NCI-H82 (cell line): Measurements from ENCODE around the gene DHRS12.
A peak's percentile ranks its signal among the peaks of the same experiment; 100 is the strongest.

Experiments
- DNase-seq: peaks from one replicate; lab custom pipeline; 2025; lab: John Stamatoyannopoulos, UW

DHRS12 gene

DNA sequence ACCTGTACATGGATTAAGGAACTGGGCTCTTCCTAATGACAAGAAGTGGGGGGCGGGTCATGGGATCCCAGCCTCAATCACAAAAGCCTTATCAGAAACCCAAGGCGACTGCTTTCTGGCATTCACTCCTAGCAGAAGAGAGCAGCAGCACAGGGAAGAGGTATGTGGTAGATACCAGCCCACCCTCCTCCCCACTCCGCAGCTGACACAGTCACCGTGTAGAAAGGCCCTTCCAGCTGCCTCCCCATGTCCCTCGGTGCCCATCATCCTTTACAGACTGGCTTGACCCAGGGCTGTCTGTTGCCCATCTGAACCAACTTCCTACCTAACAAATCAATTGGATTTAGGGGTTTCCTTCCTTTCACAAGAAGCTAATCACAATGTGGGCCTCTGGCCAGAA, 3.1 kb upstream of the DHRS12 start:
- DNase-seq = peak; percentile 24

DNA sequence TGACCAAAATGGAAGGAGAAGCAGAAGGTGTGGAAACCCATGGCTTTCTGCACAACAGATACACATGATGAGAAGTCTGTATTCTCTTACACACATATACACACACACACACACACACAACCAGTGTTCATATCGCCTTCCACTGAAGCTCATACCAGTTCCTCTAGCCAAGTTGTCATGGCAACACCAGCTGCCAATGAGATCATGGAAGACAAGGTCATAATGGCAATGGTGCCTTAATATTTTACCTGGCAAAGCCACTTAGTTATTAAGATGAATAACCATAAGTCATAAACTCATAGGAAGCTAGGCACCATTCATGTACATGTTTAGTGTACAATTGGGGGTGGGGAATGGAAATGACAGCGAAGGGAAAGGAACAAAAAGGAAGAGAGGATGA, 2.6 kb upstream of the DHRS12 start:
- DNase-seq = peak; percentile 61

- no peak for DNase-seq
Measured at GRCh38 chr13:51805925-51806324, 2.0 kb upstream of the DHRS12 start.

DNA sequence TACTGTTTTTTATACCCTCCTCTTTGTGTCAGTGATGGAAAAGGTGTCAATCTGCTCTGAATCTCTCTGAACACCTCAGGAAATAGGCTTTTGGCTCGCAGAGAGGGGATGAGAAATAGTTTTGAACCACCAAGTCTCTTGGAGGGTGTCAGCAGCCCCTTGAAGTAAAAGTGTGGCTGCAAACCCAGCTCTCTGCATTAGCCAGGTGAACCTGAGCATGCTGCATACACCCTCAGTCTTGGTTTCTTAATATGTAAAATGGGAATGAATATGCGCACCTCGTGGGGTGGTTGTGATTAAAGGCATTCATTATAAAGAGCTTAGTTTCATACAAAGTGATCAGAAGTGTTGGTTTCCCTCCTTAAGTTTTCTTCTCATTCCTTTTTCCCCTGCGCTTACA, 1.4 kb upstream of the DHRS12 start:
- DNase-seq = no peak

- peak; percentile 79 for DNase-seq
Measured at GRCh38 chr13:51804295-51805172, 571 bp upstream of the DHRS12 start.

- DNase-seq = peak; percentile 52
Measured at GRCh38 chr13:51802631-51803418, 1.1 kb downstream of the DHRS12 start.

GRCh38 chr13:51801631-51802099, 2.3 kb downstream of the DHRS12 start:
- DNase-seq = peak; percentile 67

DNA sequence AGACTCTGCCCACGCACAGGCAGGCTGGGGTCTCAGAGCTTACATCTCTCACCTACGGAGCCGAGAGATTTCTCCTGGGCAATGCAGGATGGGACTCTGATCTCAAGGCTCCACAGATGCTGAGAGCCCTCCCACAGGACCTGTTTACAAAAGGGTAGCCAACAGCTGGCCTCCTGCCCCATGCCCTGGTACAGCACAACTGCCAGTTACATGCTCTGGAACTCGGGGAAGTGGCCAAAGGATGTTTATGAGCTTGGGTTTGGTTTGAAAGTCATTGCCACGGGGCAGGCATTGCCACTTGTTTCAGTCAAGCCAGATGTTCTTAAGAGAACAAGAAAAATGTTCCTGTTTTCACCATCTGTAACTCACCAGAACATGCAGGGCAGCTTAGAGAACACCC, 3.5 kb downstream of the DHRS12 start:
- no peak for DNase-seq

- DNase-seq = peak; percentile 28
Measured at GRCh38 chr13:51799261-51799660, 4.7 kb downstream of the DHRS12 start.

GRCh38 chr13:51797664-51798488, 6.1 kb downstream of the DHRS12 start:
- DNase-seq = peak; percentile 96

DNA sequence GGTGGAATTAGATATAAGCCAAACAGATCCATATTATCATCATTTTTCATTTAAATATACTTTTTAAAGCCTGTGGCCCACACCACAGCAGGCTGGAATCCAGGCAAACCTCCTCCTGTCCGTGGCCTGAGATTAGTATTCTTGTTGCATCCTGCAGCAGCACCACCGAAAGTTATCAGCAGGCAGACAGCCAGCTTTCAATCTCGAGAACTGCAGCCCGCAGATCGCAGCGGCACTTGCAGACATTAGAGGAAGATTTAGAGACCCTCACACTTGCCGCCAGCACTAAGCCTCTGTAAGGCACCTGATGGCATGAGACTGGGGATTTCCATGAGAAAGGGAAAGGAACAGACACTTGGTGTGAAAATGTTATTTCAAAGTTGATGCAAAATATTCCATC, 7.4 kb downstream of the DHRS12 start:
- peak; percentile 33 for DNase-seq

GRCh38 chr13:51795419-51795818, 8.5 kb downstream of the DHRS12 start:
- DNase-seq = no peak

DNA sequence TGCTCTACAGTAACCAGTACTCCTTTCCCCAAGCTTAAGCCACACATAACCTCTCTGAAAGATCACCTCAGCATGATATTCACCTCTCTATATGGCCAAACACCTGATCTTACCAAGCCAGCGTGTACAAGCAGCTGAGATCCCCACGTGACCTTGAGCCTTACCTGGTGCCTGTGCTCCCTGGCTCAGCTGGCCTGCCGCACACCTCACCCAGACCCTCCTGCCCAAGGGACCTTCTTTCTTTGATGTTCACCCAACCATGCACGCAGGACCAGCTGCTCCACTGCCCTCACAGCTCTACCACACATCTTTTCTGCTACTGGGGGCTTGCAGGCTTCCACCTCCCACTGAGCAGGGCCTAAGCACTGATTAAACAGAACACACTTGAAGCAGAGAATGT, 9.0 kb downstream of the DHRS12 start:
- no peak for DNase-seq

GRCh38 chr13:51793570-51794271, 10.2 kb downstream of the DHRS12 start:
- DNase-seq = no peak

GRCh38 chr13:51786425-51787265, 17.3 kb downstream of the DHRS12 start:
- DNase-seq = peak; percentile 73

DNA sequence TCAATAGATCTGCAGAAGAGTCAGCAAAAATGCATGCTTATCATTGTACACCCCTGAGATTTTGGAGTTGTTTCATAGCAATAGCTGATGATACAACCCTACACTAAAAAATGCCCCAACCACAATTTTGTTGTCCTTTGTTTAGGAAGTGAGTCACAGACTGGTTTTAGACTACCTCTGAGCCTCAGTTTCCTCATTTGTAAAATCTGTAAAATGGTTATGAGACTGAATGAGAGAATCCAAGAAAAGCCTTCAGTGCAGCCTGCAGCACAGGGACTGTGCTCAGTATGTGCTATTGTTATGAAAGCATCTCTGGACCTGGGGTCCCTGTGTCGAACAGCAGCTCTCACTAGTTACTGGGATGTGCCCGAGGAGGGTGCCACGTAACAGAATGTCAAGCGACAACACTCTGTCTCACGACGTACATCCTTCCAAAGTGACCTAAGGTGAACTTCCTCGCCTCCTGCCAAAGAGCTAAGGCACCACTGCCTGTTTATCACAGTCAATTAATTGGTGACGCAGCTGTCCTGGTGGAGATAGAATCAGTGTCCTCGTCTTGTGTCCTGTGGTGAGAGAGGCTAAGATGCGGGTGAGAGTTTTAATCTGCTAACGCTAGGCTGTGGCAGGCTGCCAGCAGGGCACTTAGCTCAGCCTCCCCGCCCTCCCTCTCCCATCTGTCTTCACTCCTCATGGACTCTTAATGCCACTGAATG, 18.1 kb downstream of the DHRS12 start:
- DNase-seq = peak; percentile 100

GRCh38 chr13:51784097-51784496, 19.9 kb downstream of the DHRS12 start:
- DNase-seq = no peak

DNA sequence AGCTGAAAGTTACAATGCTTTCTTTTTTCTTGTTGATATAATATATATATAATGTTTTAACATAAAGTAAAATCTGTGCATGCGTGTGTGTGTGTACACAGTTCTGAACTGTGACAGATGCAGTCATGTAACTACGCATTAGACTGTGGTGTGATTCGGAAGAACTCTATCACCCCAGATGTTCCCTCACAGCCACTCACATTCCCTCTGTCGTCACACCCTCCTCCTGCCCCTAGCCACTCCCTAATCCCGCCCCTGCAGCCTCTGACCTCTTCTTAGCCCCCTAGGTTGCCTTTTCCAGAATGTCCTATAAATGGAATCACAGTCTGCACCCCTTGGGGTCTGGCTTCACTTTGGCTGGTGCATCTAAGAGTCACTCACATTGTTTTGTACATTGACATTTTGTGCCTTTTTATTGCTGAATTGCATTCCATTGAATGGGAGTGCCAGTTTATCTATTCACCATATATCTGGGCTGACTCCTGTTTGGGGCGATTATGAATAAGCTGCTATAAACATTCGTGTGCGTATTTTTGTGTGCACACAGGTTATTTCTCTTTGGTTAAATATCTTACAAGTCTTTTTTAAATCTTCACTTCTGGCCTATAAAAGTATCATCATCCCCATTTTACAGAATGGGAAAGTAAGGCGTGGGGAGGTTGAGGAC, 20.4 kb downstream of the DHRS12 start:
- DNase-seq = peak; percentile 86

- DNase-seq = no peak
Measured at GRCh38 chr13:51782026-51782710, 21.8 kb downstream of the DHRS12 start.
